HG02642 (cell line): ENCODE data around the gene KIFBP.
A peak's percentile ranks its signal among the peaks of the same experiment; 100 is the strongest.

Experiments used
- ATAC-seq: cut with Tn5 transposase; IDR thresholded peaks from one replicate; pipeline ENCODE4 v1.9.1; 2021; ENCODE audit warnings: mild to moderate bottlenecking; ENCODE audit not compliant: unreplicated experiment, poor library complexity

KIFBP gene

GRCh38 chr10:69048103-69048502, 59.5 kb downstream of the KIFBP start:
- ATAC-seq: no peak

- no peak for ATAC-seq
Observed at GRCh38 chr10:69049566-69049961, 61.0 kb downstream of the KIFBP start.

- ATAC-seq: no peak
Observed at GRCh38 chr10:69051303-69051702, 62.7 kb downstream of the KIFBP start.

- ATAC-seq: no peak
Observed at GRCh38 chr10:69051710-69052487, 63.3 kb downstream of the KIFBP start.

- ATAC-seq: no peak
Observed at GRCh38 chr10:69052736-69053135, 64.1 kb downstream of the KIFBP start.

- ATAC-seq: no peak
Observed at GRCh38 chr10:69055241-69055640, 66.6 kb downstream of the KIFBP start.

GRCh38 chr10:69056129-69056528, 67.5 kb downstream of the KIFBP start:
- ATAC-seq: no peak

- ATAC-seq: no peak
Observed at GRCh38 chr10:69056536-69057260, 68.1 kb downstream of the KIFBP start.

GRCh38 chr10:69057261-69057950, 68.8 kb downstream of the KIFBP start:
- ATAC-seq: no peak

GRCh38 chr10:69057951-69058297, 69.3 kb downstream of the KIFBP start:
- no peak for ATAC-seq

GRCh38 chr10:69060127-69060798, 71.7 kb downstream of the KIFBP start:
- ATAC-seq: no peak

- peak; percentile 55 for ATAC-seq
Observed at GRCh38 chr10:69061305-69062161, 72.9 kb downstream of the KIFBP start.

- ATAC-seq: no peak
Observed at GRCh38 chr10:69062901-69063300, 74.3 kb downstream of the KIFBP start.

- ATAC-seq: no peak
Observed at GRCh38 chr10:69064762-69065328, 76.2 kb downstream of the KIFBP start.

- peak; percentile 46 for ATAC-seq
Observed at GRCh38 chr10:69065406-69066361, 77.1 kb downstream of the KIFBP start.
